Tibial nerve (tissue), 4 donors: ENCODE measurements around the gene CCBE1. TPM values are rescaled to one million over a fixed set of nuclear protein-coding genes. Genes with fewer than 3 reads are reported as not detected.
"Not testable (repeated sequence)": the region's sequence is repeated elsewhere in the genome, so short reads cannot be mapped to it uniquely, and the experiment has no call there.

Experiments used
- DNase-seq, 2 donors: peaks; one replicate each; pipeline ENCODE4 v3.0.0-alpha.2; 2019; ENCODE audit warnings: low spot score in 2 of 2
- H3K27ac ChIP-seq, 4 donors: fragments of 200-600 bp; sonication (generic) in 3 of 4; one replicate each; pipeline ENCODE4 v1.5.1; 2017 to 2019; ENCODE audit warnings: mild to moderate bottlenecking in 1 of 4
- H3K27me3 ChIP-seq, 2 donors: fragments of 200-600 bp; sonication (generic) in 1 of 2; one replicate each; pipeline versions ENCODE4 v1.5.1 to v1.6.0; 2017 to 2019
- H3K36me3 ChIP-seq, 3 donors: fragments of 200-600 bp; sonication (generic); one replicate each; pipeline ENCODE4 v1.5.1; 2018 to 2019
- H3K4me1 ChIP-seq, 4 donors: fragments of 200-600 bp; sonication (generic) in 3 of 4; one replicate each; pipeline ENCODE4 v1.5.1; 2017 to 2019
- H3K4me3 ChIP-seq, 4 donors: fragments of 200-600 bp; sonication (generic) in 3 of 4; one replicate each; pipeline ENCODE4 v1.5.1; 2017 to 2019; ENCODE audit warnings: mild to moderate bottlenecking in 1 of 4, moderate library complexity in 1 of 4
- H3K9me3 ChIP-seq, 4 donors: fragments of 200-600 bp; sonication (generic) in 3 of 4; one replicate each; pipeline ENCODE4 v1.5.1; 2017 to 2019
- EP300 ChIP-seq, 2 donors: sonication (generic); formaldehyde crosslinking; IDR thresholded peaks; one replicate each; pipeline ENCODE4 v1.6.1; 2017; ENCODE audit warnings: antibody characterized with exemption in 2 of 2, mild to moderate bottlenecking in 1 of 2
- POLR2A ChIP-seq, 2 donors: fragments of 450-650 bp; IDR thresholded peaks; one replicate each; pipeline ENCODE4 v1.6.1; 2017; ENCODE audit warnings: antibody characterized with exemption in 2 of 2, mild to moderate bottlenecking in 2 of 2, moderate library complexity in 2 of 2
- WGBS, 2 donors: methylation state at CpG; one replicate each; pipeline ENCODE4 v1.1.5; 2018; 5-methylcytosine and 5-hydroxymethylcytosine counted together
- total RNA-seq, 4 donors: library from RNA; depleted of rRNA; stranded (reverse); fragments of >200 nt; gene quantifications; one replicate each; pipeline ENCODE4 v1.1.0, GENCODE V29; 2016
- TF ChIP-seq, protein P1 (sequence below), 5 experiments: fragments of 200-600 bp in 3 of 5; fragments of 450-650 bp in 2 of 5; sonication (generic) in 3 of 5; IDR thresholded peaks; one replicate each; pipeline ENCODE4 v1.5.1; 2016 to 2019; ENCODE audit warnings: antibody characterized with exemption in 5 of 5, mild to moderate bottlenecking in 3 of 5, moderate library complexity in 2 of 5

Gene CCBE1
- total RNA-seq, 4 donors from 2014 or later: 0.30 to 3.9 (median 1.3) TPM

- no peak for TF ChIP-seq POLR2A (IDR thresholded peaks at IDR 0.05)
- no peak for TF ChIP-seq EP300 (IDR thresholded peaks at IDR 0.05)
- TF ChIP-seq, protein P1, sequence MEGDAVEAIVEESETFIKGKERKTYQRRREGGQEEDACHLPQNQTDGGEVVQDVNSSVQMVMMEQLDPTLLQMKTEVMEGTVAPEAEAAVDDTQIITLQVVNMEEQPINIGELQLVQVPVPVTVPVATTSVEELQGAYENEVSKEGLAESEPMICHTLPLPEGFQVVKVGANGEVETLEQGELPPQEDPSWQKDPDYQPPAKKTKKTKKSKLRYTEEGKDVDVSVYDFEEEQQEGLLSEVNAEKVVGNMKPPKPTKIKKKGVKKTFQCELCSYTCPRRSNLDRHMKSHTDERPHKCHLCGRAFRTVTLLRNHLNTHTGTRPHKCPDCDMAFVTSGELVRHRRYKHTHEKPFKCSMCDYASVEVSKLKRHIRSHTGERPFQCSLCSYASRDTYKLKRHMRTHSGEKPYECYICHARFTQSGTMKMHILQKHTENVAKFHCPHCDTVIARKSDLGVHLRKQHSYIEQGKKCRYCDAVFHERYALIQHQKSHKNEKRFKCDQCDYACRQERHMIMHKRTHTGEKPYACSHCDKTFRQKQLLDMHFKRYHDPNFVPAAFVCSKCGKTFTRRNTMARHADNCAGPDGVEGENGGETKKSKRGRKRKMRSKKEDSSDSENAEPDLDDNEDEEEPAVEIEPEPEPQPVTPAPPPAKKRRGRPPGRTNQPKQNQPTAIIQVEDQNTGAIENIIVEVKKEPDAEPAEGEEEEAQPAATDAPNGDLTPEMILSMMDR (IDR thresholded peaks at IDR 0.05): no peak
- H3K36me3 ChIP-seq: no peaks in the 10 kb centered on the region
- 85 to 96% methylated on average over 3 of the region's 3 CpGs for WGBS, 2 donors
- H3K27ac ChIP-seq: no peak overlapping the region
- no peak overlapping the region for H3K4me3 ChIP-seq
- DNase-seq: no peak
- H3K4me1 ChIP-seq: no peaks in the 10 kb centered on the region
- peaks cover 0 to 11% (median 0%) of the 10 kb centered on the region in 4 donors for H3K9me3 ChIP-seq
- no peaks in the 10 kb centered on the region for H3K27me3 ChIP-seq
These were observed 40.6 kb upstream of the CCBE1 start for GRCh38 chr18:59737776-59738300.

- H3K4me3 ChIP-seq, H3K27ac ChIP-seq, H3K4me1 ChIP-seq, DNase-seq, H3K36me3 ChIP-seq, H3K27me3 ChIP-seq: not testable (repeated sequence)
- peaks cover 0 to 11% (median 0%) of the 10 kb centered on the region in 4 donors for H3K9me3 ChIP-seq
- WGBS, 2 donors: 89 to 93% methylated on average over 7 of the region's 7 CpGs
These were observed 40.1 kb upstream of the CCBE1 start for GRCh38 chr18:59737335-59737734.

GRCh38 chr18:59736061-59736460 is 38.8 kb upstream of the CCBE1 start:
- DNase-seq: no peak
- Histone ChIP-seq H3K9me3 (peaks cover 0 to 11% (median 0%) of the 10 kb centered on the region in 4 donors), H3K27ac (no peak overlapping the region), H3K4me3 (no peak overlapping the region), H3K36me3 (no peaks in the 10 kb centered on the region), H3K4me1 (no peaks in the 10 kb centered on the region), H3K27me3 (no peaks in the 10 kb centered on the region)
- WGBS, 2 donors: 53 to 59% methylated on average over 2 of the region's 2 CpGs
- TF ChIP-seq, protein P1 (IDR thresholded peaks at IDR 0.05): no peak
- TF ChIP-seq POLR2A (IDR thresholded peaks at IDR 0.05) (no peak), EP300 (IDR thresholded peaks at IDR 0.05) (no peak)

- Histone ChIP-seq H3K27ac (no peak overlapping the region), H3K36me3 (no peaks in the 10 kb centered on the region), H3K4me1 (no peaks in the 10 kb centered on the region), H3K27me3 (no peaks in the 10 kb centered on the region), H3K9me3 (peaks cover 0 to 11% (median 0%) of the 10 kb centered on the region in 4 donors), H3K4me3 (no peak overlapping the region)
- TF ChIP-seq POLR2A (IDR thresholded peaks at IDR 0.05) (no peak), EP300 (IDR thresholded peaks at IDR 0.05) (no peak)
- TF ChIP-seq, protein P1 (IDR thresholded peaks at IDR 0.05): no peak
- WGBS, 2 donors: 75 to 78% methylated on average over 2 of the region's 2 CpGs
- no peak for DNase-seq
These were observed 38.1 kb upstream of the CCBE1 start for GRCh38 chr18:59735269-59735860.

GRCh38 chr18:59733421-59733820 is 36.2 kb upstream of the CCBE1 start:
- 79 to 92% methylated on average over 1 of the region's 1 CpG for WGBS, 2 donors
- TF ChIP-seq, protein P1 (IDR thresholded peaks at IDR 0.05): no peak
- TF ChIP-seq EP300 (IDR thresholded peaks at IDR 0.05): no peak
- TF ChIP-seq POLR2A (IDR thresholded peaks at IDR 0.05): no peak
- no peaks in the 10 kb centered on the region for H3K4me1 ChIP-seq

More at GRCh38 chr18:59733421-59733820, 36.2 kb upstream of the CCBE1 start:
- H3K4me3 ChIP-seq: no peak overlapping the region
- DNase-seq: no peak
- H3K36me3 ChIP-seq: no peaks in the 10 kb centered on the region
- H3K9me3 ChIP-seq: peaks cover 0 to 5% (median 0%) of the 10 kb centered on the region in 4 donors
- H3K27ac ChIP-seq: no peak overlapping the region
- H3K27me3 ChIP-seq: no peaks in the 10 kb centered on the region
